ENCODE measurements around the gene KIF26B. TPM values are rescaled to one million over a fixed set of nuclear protein-coding genes. Genes with fewer than 3 reads are reported as not detected.

The KIF26B gene
- polyA plus RNA-seq, 1 donor from 2014 or later, result 6.3 TPM

GRCh38 chr1:245683676-245684075, 528.9 kb downstream of the KIF26B start:
- no peak overlapping the region for H3K27ac ChIP-seq (ENCODE audit: low read length)
- no peaks in the 10 kb centered on the region for H3K27me3 ChIP-seq (ENCODE audit: insufficient read depth, low read depth, low read length)
- H3K9me3 ChIP-seq (ENCODE audit: low read length), result no peaks in the 10 kb centered on the region
- no peaks in the 10 kb centered on the region for H4K20me1 ChIP-seq (ENCODE audit: insufficient read depth)
- H3K4me3 ChIP-seq (ENCODE audit: low read length), result no peak overlapping the region
- TF ChIP-seq, protein P1, sequence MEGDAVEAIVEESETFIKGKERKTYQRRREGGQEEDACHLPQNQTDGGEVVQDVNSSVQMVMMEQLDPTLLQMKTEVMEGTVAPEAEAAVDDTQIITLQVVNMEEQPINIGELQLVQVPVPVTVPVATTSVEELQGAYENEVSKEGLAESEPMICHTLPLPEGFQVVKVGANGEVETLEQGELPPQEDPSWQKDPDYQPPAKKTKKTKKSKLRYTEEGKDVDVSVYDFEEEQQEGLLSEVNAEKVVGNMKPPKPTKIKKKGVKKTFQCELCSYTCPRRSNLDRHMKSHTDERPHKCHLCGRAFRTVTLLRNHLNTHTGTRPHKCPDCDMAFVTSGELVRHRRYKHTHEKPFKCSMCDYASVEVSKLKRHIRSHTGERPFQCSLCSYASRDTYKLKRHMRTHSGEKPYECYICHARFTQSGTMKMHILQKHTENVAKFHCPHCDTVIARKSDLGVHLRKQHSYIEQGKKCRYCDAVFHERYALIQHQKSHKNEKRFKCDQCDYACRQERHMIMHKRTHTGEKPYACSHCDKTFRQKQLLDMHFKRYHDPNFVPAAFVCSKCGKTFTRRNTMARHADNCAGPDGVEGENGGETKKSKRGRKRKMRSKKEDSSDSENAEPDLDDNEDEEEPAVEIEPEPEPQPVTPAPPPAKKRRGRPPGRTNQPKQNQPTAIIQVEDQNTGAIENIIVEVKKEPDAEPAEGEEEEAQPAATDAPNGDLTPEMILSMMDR (IDR thresholded peaks at IDR 0.05; ENCODE audit: poor library complexity, severe bottlenecking), result no peak
- no peak for TF ChIP-seq EZH2 (IDR thresholded peaks at IDR 0.05; ENCODE audit: borderline replicate concordance, insufficient read depth, low read length, poor library complexity, severe bottlenecking)
- TF ChIP-seq POLR2AphosphoS5 (IDR thresholded peaks at IDR 0.05), result no peak
- TF ChIP-seq REST (IDR thresholded peaks at IDR 0.05; ENCODE audit: borderline replicate concordance), result no peak
- no peak for TF ChIP-seq RAD21 (conservative IDR thresholded peaks at IDR 0.05)
- no peak for TF ChIP-seq SMC3 (conservative IDR thresholded peaks at IDR 0.05; ENCODE audit: poor library complexity)
- no peak for TF ChIP-seq MXI1 (conservative IDR thresholded peaks at IDR 0.05; ENCODE audit: poor library complexity, severe bottlenecking)
- TF ChIP-seq EP300 (conservative IDR thresholded peaks at IDR 0.05; ENCODE audit: poor library complexity, severe bottlenecking), result no peak
- TF ChIP-seq TAF1 (IDR thresholded peaks at IDR 0.05; ENCODE audit: low read depth), result no peak
- no peak overlapping the region for H3K9ac ChIP-seq (ENCODE audit: low read length)
- no peaks in the 10 kb centered on the region for H3K36me3 ChIP-seq (ENCODE audit: insufficient read depth, low read length)
- H2AFZ ChIP-seq (ENCODE audit: low read depth, low read length), result no peak overlapping the region
- no peak overlapping the region for H3K4me2 ChIP-seq (ENCODE audit: low read length)
- H3K79me2 ChIP-seq (replicated peaks; ENCODE audit: insufficient read depth, low read length), result no peaks in the 10 kb centered on the region
- no peaks in the 10 kb centered on the region for H3F3A ChIP-seq (ENCODE audit: insufficient read depth, low read length, poor library complexity, severe bottlenecking)
- H3K9me2 ChIP-seq (ENCODE audit: insufficient read depth, low read length), result no peaks in the 10 kb centered on the region

GRCh38 chr1:245684166-245684565, 529.4 kb downstream of the KIF26B start:
- no peaks in the 10 kb centered on the region for H3K9me2 ChIP-seq (ENCODE audit: insufficient read depth, low read length)
- H3K27me3 ChIP-seq (ENCODE audit: insufficient read depth, low read depth, low read length), result no peaks in the 10 kb centered on the region
- no peaks in the 10 kb centered on the region for H3K9me3 ChIP-seq (ENCODE audit: low read length)
- no peak overlapping the region for H3K4me2 ChIP-seq (ENCODE audit: low read length)
- H3K79me2 ChIP-seq (replicated peaks; ENCODE audit: insufficient read depth, low read length), result no peaks in the 10 kb centered on the region
- H3K27ac ChIP-seq (ENCODE audit: low read length), result no peak overlapping the region
- no peaks in the 10 kb centered on the region for H3K36me3 ChIP-seq (ENCODE audit: insufficient read depth, low read length)
- no peak overlapping the region for H3K4me3 ChIP-seq (ENCODE audit: low read length)
- TF ChIP-seq EZH2 (IDR thresholded peaks at IDR 0.05; ENCODE audit: borderline replicate concordance, insufficient read depth, low read length, poor library complexity, severe bottlenecking), result no peak
- no peak for TF ChIP-seq EP300 (conservative IDR thresholded peaks at IDR 0.05; ENCODE audit: poor library complexity, severe bottlenecking)
- no peak for TF ChIP-seq RAD21 (conservative IDR thresholded peaks at IDR 0.05)
- no peak for TF ChIP-seq TAF1 (IDR thresholded peaks at IDR 0.05; ENCODE audit: low read depth)
- no peak for TF ChIP-seq POLR2AphosphoS5 (IDR thresholded peaks at IDR 0.05)
- TF ChIP-seq, protein P1 (IDR thresholded peaks at IDR 0.05; ENCODE audit: poor library complexity, severe bottlenecking), result no peak
- TF ChIP-seq REST (IDR thresholded peaks at IDR 0.05; ENCODE audit: borderline replicate concordance), result no peak
- no peak for TF ChIP-seq SMC3 (conservative IDR thresholded peaks at IDR 0.05; ENCODE audit: poor library complexity)
- TF ChIP-seq MXI1 (conservative IDR thresholded peaks at IDR 0.05; ENCODE audit: poor library complexity, severe bottlenecking), result no peak
- H3F3A ChIP-seq (ENCODE audit: insufficient read depth, low read length, poor library complexity, severe bottlenecking), result no peaks in the 10 kb centered on the region
- H2AFZ ChIP-seq (ENCODE audit: low read depth, low read length), result no peak overlapping the region
- no peaks in the 10 kb centered on the region for H4K20me1 ChIP-seq (ENCODE audit: insufficient read depth)
- no peak overlapping the region for H3K9ac ChIP-seq (ENCODE audit: low read length)

Data from neural cell (in vitro differentiated cells).